ENCODE data around the gene SSH2.

Gene SSH2

GRCh38 chr17:29597361-29598172 is 332.5 kb downstream of the SSH2 start:
- ChIA-PET CTCF (interaction anchor here (1.9 to 4.3 kb wide), 4 partner anchors 17 to 228 kb away, joined by 8 to 26 read pairs (median 18); no protein-coding TSS in a partner anchor), POLR2A (no interaction called here)
- DNase-seq (ENCODE audit: low read depth, low spot score): no peak
- TF ChIP-seq CTCF (IDR thresholded peaks at IDR 0.05; ENCODE audit: insufficient read depth, low read length, missing control alignments): no peak
- H3K4me3 ChIP-seq (ENCODE audit: low read depth, low read length): no peak overlapping the region

- ChIA-PET POLR2A (no interaction called here), CTCF (interaction anchor here (1.9 to 4.3 kb wide), 4 partner anchors 16 to 227 kb away, joined by 8 to 26 read pairs (median 18); no protein-coding TSS in a partner anchor)
- no peak for DNase-seq (ENCODE audit: low read depth, low spot score)
- TF ChIP-seq CTCF (IDR thresholded peaks at IDR 0.05; ENCODE audit: insufficient read depth, low read length, missing control alignments): no peak
- no peak overlapping the region for H3K4me3 ChIP-seq (ENCODE audit: low read depth, low read length)
Observed at GRCh38 chr17:29596811-29597210, 333.2 kb downstream of the SSH2 start.

GRCh38 chr17:29595943-29596774 is 333.9 kb downstream of the SSH2 start:
- ChIA-PET CTCF (interaction anchor here (1.0 to 4.3 kb wide), 4 partner anchors 15 to 226 kb away, joined by 3 to 26 read pairs (median 18); no protein-coding TSS in a partner anchor), POLR2A (no interaction called here)
- no peak for TF ChIP-seq CTCF (IDR thresholded peaks at IDR 0.05; ENCODE audit: insufficient read depth, low read length, missing control alignments)
- H3K4me3 ChIP-seq (ENCODE audit: low read depth, low read length): no peak overlapping the region
- no peak for DNase-seq (ENCODE audit: low read depth, low spot score)

- DNase-seq (ENCODE audit: low read depth, low spot score): no peak
- ChIA-PET CTCF (interaction anchor here (1.0 to 5.0 kb wide), 5 partner anchors 14 to 225 kb away, joined by 3 to 103 read pairs (median 26); no protein-coding TSS in a partner anchor), POLR2A (no interaction called here)
- H3K4me3 ChIP-seq (ENCODE audit: low read depth, low read length): no peak overlapping the region
- no peak for TF ChIP-seq CTCF (IDR thresholded peaks at IDR 0.05; ENCODE audit: insufficient read depth, low read length, missing control alignments)
Observed at GRCh38 chr17:29595107-29595942, 334.7 kb downstream of the SSH2 start.

GRCh38 chr17:29594519-29595090 is 335.4 kb downstream of the SSH2 start:
- DNase-seq (ENCODE audit: low read depth, low spot score): no peak
- ChIA-PET CTCF (interaction anchor here (1.0 to 5.0 kb wide), 7 partner anchors 10 to 498 kb away, joined by 4 to 103 read pairs (median 7); no protein-coding TSS in a partner anchor), POLR2A (no interaction called here)
- H3K4me3 ChIP-seq (ENCODE audit: low read depth, low read length): peak overlapping the region; percentile 63
- no peak for TF ChIP-seq CTCF (IDR thresholded peaks at IDR 0.05; ENCODE audit: insufficient read depth, low read length, missing control alignments)

Measured in AG04449 (cell line).